ENCODE data around the gene CLCNKB.
A peak's percentile ranks its signal among the peaks of the same experiment; 100 is the strongest.

CLCNKB gene

GRCh38 chr1:16013220-16013907 is 30.2 kb upstream of the CLCNKB start:
- Histone ChIP-seq H3K4me1 (ENCODE audit: low read length) (peaks cover 12% of the 10 kb centered on the region), H3K36me3 (replicated peaks; ENCODE audit: low read depth, low read length) (no peaks in the 10 kb centered on the region), H2AFZ (ENCODE audit: low read depth, low read length) (no peak overlapping the region), H3K27ac (ENCODE audit: low read length) (no peak overlapping the region), H4K20me1 (ENCODE audit: insufficient read depth, low read length) (no peaks in the 10 kb centered on the region), H3K4me3 (ENCODE audit: low read length) (no peak overlapping the region), H3K79me2 (ENCODE audit: low read length) (no peaks in the 10 kb centered on the region), H3K27me3 (ENCODE audit: low read depth, low read length) (no peaks in the 10 kb centered on the region; the same call in 1 of the 2 replicates), H3K9me3 (ENCODE audit: insufficient read depth, low read length) (no peaks in the 10 kb centered on the region), H3K4me2 (ENCODE audit: low read length) (no peak overlapping the region), H3K9ac (ENCODE audit: low read length) (no peak overlapping the region)
- TF ChIP-seq EZH2phosphoT487 (IDR thresholded peaks at IDR 0.05; ENCODE audit: low read depth) = no peak
- no peak for TF ChIP-seq CTCF (IDR thresholded peaks at IDR 0.05; ENCODE audit: low read depth, low read length)

- Histone ChIP-seq H3K9me3 (ENCODE audit: insufficient read depth, low read length) (no peaks in the 10 kb centered on the region), H3K4me2 (ENCODE audit: low read length) (no peak overlapping the region), H3K36me3 (replicated peaks; ENCODE audit: low read depth, low read length) (no peaks in the 10 kb centered on the region), H3K79me2 (ENCODE audit: low read length) (no peaks in the 10 kb centered on the region), H3K4me3 (ENCODE audit: low read length) (no peak overlapping the region), H3K9ac (ENCODE audit: low read length) (no peak overlapping the region), H3K27me3 (ENCODE audit: low read depth, low read length) (no peaks in the 10 kb centered on the region; the same call in 1 of the 2 replicates), H4K20me1 (ENCODE audit: insufficient read depth, low read length) (no peaks in the 10 kb centered on the region), H2AFZ (ENCODE audit: low read depth, low read length) (no peak overlapping the region), H3K27ac (ENCODE audit: low read length) (no peak overlapping the region), H3K4me1 (ENCODE audit: low read length) (peaks cover 12% of the 10 kb centered on the region)
- no peak for TF ChIP-seq EZH2phosphoT487 (IDR thresholded peaks at IDR 0.05; ENCODE audit: low read depth)
- TF ChIP-seq CTCF (IDR thresholded peaks at IDR 0.05; ENCODE audit: low read depth, low read length) = no peak
Observed at GRCh38 chr1:16013908-16014258, 29.7 kb upstream of the CLCNKB start.

- Histone ChIP-seq H3K4me1 (ENCODE audit: low read length) (peaks cover 12% of the 10 kb centered on the region), H4K20me1 (ENCODE audit: insufficient read depth, low read length) (no peaks in the 10 kb centered on the region), H3K27me3 (ENCODE audit: low read depth, low read length) (no peaks in the 10 kb centered on the region; the same call in 1 of the 2 replicates), H3K9ac (ENCODE audit: low read length) (no peak overlapping the region), H3K9me3 (ENCODE audit: insufficient read depth, low read length) (no peaks in the 10 kb centered on the region), H2AFZ (ENCODE audit: low read depth, low read length) (no peak overlapping the region), H3K4me2 (ENCODE audit: low read length) (peak overlapping the region; percentile 29), H3K4me3 (ENCODE audit: low read length) (no peak overlapping the region), H3K79me2 (ENCODE audit: low read length) (no peaks in the 10 kb centered on the region), H3K27ac (ENCODE audit: low read length) (no peak overlapping the region), H3K36me3 (replicated peaks; ENCODE audit: low read depth, low read length) (no peaks in the 10 kb centered on the region)
- no peak for TF ChIP-seq CTCF (IDR thresholded peaks at IDR 0.05; ENCODE audit: low read depth, low read length)
- no peak for TF ChIP-seq EZH2phosphoT487 (IDR thresholded peaks at IDR 0.05; ENCODE audit: low read depth)
Observed at GRCh38 chr1:16014509-16015482, 28.8 kb upstream of the CLCNKB start.

GRCh38 chr1:16015491-16015890 is 28.1 kb upstream of the CLCNKB start:
- no peak overlapping the region for H3K27ac ChIP-seq (ENCODE audit: low read length)

More at GRCh38 chr1:16015491-16015890, 28.1 kb upstream of the CLCNKB start:
- no peaks in the 10 kb centered on the region for H3K9me3 ChIP-seq (ENCODE audit: insufficient read depth, low read length)
- no peak overlapping the region for H3K9ac ChIP-seq (ENCODE audit: low read length)
- no peak overlapping the region for H2AFZ ChIP-seq (ENCODE audit: low read depth, low read length)
- no peak overlapping the region for H3K4me3 ChIP-seq (ENCODE audit: low read length)
- H3K4me2 ChIP-seq (ENCODE audit: low read length) = no peak overlapping the region
- no peaks in the 10 kb centered on the region for H3K36me3 ChIP-seq (replicated peaks; ENCODE audit: low read depth, low read length)
- no peaks in the 10 kb centered on the region for H4K20me1 ChIP-seq (ENCODE audit: insufficient read depth, low read length)
- no peaks in the 10 kb centered on the region for H3K79me2 ChIP-seq (ENCODE audit: low read length)
- peaks cover 12% of the 10 kb centered on the region for H3K4me1 ChIP-seq (ENCODE audit: low read length)
- TF ChIP-seq EZH2phosphoT487 (IDR thresholded peaks at IDR 0.05; ENCODE audit: low read depth) (no peak), CTCF (IDR thresholded peaks at IDR 0.05; ENCODE audit: low read depth, low read length) (no peak)
- H3K27me3 ChIP-seq (ENCODE audit: low read depth, low read length) = no peaks in the 10 kb centered on the region; the same call in 1 of the 2 replicates

Measured in OCI-LY3 (cell line).